GM18526 (cell line): ENCODE measurements around the gene GPR137.

Experiments
- POLR2A ChIP-seq: IDR thresholded peaks from 3 replicates; pipeline ENCODE4 v1.6.1; 2011; ENCODE audit not compliant: insufficient read length; ENCODE audit errors: extremely low read depth

GPR137 gene

DNA sequence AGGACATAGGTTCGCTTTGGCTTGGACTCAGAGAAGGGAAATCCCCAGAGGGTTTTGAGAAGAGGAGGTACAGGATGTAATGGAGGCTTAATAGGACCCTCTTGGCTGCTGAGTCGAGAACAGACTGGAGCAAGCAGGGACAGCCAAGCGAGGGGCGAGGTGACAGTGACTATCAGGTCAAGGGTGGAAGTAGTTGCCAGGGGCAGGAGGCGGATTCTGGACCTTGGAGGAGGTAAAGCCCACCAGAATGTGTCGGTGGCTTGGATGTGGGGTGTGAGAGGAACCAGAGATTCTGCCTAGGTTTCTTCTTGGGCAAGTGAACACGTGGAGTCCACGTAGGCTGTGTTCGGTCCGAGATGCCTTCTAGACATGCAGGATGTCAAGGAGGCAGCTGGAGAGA lies 27.3 kb downstream of the GPR137 start:
- TF ChIP-seq POLR2A: no peak

DNA sequence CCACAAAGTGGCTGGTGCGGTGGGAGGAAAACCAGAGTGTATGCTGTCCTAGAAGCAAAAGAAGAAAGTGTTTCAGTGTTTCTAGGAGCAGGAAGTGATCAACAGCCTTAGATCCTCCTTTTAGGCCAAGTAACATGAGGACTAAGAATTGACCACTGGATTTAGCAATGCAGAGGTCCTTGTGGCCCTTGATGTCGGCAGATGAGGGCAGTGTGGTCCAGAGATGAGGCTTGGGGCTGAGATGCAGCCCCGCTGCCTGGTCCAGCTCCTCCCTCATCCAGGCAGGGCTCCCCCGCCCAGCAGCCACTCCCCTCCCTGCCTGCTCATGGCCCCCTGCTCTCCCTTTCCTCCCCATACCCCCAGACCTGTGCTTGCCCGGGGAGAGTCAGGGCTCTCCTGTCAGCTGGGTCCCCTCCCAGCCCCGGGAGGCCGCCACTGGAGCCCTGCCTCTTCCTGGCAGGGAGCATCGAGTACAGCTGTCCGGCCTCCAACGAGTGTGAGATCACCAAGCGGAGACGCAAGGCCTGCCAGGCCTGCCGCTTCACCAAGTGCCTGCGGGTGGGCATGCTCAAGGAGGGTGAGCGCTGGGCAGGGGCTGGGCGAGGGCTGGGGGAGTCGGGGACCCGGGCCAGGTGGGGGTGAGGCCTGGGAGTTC lies 28.0 kb downstream of the GPR137 start:
- no peak for TF ChIP-seq POLR2A

DNA sequence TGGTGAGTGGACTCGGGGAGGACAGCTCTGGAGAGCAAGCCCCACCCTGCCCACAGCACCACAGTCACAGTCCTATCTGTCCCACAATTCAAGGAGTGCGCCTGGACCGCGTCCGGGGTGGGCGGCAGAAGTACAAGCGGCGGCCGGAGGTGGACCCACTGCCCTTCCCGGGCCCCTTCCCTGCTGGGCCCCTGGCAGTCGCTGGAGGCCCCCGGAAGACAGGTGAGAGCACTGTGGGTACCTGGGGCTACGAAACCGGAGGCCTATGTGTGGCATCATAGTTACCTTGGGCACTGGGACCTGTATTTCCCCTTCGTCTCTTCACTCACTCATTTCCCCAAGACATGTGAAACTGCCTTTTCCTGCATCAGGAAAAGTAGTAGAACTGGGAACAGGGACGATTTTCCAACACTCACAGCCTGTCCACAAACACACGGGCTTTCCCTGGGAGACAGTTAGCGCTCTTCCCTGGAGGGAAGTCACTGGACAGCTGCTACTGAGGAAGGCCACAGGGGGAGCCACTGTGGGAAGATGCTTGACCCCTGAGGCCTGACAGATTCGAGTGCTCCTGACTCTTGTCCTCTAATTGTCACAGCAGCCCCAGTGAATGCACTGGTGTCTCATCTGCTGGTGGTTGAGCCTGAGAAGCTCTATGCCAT lies 28.6 kb downstream of the GPR137 start:
- TF ChIP-seq POLR2A: no peak

- TF ChIP-seq POLR2A: no peak
Measured at GRCh38 chr11:64314805-64315561, 29.3 kb downstream of the GPR137 start.

DNA sequence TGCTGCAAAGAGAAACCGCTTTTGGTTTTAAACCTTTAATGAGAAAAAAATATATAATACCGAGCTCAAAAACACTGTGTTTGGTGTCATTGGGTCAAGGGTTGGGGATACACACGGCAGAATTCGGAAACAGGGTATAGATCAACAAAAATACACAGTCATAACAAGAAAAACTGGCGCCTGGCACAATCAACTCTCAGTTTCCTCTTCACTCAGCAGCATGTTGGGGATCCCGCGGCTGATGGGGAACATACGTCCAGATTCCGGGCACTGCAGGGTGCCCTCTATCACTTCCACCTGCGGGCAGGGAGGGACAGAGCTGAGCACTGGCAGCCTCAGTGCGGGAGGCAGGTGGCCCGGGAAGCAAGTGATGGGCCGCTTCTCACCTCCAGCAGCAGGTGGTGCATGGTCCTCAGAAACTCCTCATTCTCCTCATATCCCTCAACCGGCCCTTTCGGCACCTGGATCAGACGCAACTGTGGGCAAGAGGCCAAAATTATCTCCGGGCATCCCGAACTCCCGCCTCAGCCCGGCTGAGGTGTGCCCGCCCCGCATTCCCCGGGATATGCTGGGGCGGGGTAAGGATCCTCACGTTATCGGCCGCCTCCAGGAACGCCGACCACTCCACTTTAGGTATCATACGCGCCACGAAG lies 31.1 kb downstream of the GPR137 start:
- no peak for TF ChIP-seq POLR2A

- peak; percentile 88 for TF ChIP-seq POLR2A
Measured at GRCh38 chr11:64317325-64317960, 31.8 kb downstream of the GPR137 start, which contains the start of gene TRMT112. Gene TRMT112 (minus strand): TSS chr11:64317559. CDS start chr11:64317526, 33 bp downstream.

- TF ChIP-seq POLR2A: peak; percentile 70
Measured at GRCh38 chr11:64317961-64318765, 32.5 kb downstream of the GPR137 start, which contains the start of gene PRDX5. Gene PRDX5 (plus strand): TSS chr11:64318121. CDS start chr11:64318216, 95 bp downstream.

GRCh38 chr11:64318766-64319761 lies 33.4 kb downstream of the GPR137 start:
- TF ChIP-seq POLR2A: no peak

- no peak for TF ChIP-seq POLR2A
Measured at GRCh38 chr11:64320556-64320955, 34.9 kb downstream of the GPR137 start.

GRCh38 chr11:64321026-64321425 lies 35.4 kb downstream of the GPR137 start:
- no peak for TF ChIP-seq POLR2A

GRCh38 chr11:64321533-64321932 lies 35.9 kb downstream of the GPR137 start:
- TF ChIP-seq POLR2A: no peak

- TF ChIP-seq POLR2A: no peak
Measured at GRCh38 chr11:64322925-64323260, 37.2 kb downstream of the GPR137 start.

- TF ChIP-seq POLR2A: no peak
Measured at GRCh38 chr11:64323373-64323772, 37.7 kb downstream of the GPR137 start.
